ENCODE data around the gene FGFRL1.
"Not testable (repeated sequence)": the region's sequence is repeated elsewhere in the genome, so short reads cannot be mapped to it uniquely, and the experiment has no call there.

FGFRL1 gene

GRCh38 chr4:1041936-1042330 lies 30.5 kb downstream of the FGFRL1 start:
- DNase-seq, result no peak

DNA sequence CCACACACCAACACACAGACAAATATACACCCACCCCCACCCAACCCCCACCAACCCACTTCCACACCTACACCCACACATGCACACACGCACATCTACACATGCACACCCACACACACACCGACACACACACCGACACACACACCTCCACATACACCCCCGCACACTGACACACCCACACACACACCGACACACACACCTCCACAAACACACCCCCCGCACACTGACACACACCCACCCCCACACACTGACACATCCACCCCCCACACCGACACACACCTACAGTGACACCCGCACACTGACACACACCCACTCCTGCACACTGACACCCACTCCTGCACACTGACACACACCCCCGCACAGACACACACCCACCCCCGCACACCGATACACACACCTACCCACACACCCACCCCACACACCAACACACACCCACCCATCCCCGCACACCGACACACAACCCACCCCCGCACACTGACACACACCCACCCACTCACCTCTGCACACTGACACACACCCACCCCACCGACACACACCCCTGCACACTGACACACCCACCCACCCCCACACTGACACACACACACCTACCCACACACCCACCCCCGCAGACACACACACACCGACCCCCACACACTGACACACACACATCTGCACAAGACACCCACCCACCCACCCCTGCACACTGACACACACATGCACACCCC lies 31.1 kb downstream of the FGFRL1 start:
- DNase-seq, result no peak

- no peak for DNase-seq
Measured at GRCh38 chr4:1043162-1043561, 31.7 kb downstream of the FGFRL1 start.

DNA sequence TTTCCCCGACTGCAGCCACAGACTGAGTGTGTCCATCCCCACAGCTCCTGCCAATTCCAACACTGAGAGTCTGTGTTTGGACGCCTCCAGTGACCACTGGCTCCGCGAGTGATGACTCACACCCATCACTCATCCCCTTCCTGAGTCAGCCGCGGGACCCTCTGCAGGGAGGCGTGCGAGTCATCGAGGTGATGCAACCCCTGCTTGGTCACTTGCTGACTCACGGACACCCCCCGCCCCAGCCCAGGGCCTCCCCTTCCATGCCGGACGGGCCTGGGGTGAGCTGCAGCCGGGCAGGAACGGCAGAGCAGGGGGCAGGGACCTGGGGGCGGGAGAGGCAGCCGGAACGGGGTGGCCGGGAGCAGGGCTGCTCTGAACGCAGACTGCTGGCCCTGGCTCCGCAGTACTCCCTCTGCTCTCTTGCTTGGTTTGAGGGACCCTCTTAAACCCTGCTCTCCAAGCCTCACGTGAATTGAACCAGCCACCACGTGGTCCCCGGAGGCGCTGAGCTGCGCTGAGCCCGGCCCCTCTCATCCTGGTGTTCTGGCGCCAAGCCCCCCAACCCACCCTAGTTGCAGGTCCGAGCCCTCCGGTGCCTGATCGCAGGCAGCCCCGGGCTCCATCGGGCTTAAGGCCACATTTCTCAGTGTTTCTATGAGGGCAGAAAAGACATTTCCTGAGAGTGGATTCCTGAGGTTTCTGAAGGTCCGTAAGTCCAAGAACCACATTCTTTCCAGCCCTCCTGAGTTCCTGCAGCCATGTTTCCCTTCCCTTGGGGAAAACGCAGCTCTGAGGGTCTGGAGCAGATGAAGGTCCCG lies 32.4 kb downstream of the FGFRL1 start:
- peak; percentile 95 for DNase-seq

GRCh38 chr4:1044469-1045192 lies 33.2 kb downstream of the FGFRL1 start:
- no peak for DNase-seq

DNA sequence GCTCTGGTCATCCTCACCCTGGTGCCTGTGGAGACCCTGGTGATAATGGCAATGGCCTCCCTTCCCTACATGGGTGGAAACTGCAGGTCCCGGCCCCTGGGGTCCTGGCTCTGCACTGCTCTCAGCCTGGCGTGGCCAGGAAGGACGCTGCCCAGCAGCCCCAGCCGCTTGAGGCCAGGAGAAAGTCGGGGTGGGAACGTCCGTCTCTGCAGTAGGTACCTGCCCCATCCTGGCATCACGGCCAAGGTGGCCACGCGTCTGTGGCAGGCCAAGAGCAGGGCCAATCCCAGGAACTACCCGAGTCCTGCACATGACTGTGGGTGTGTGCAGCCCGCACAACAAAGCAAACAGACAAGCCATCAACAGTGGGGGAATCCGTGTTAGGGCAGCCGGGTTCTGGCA lies 33.8 kb downstream of the FGFRL1 start:
- DNase-seq, result no peak

GRCh38 chr4:1045595-1046201 lies 34.3 kb downstream of the FGFRL1 start:
- no peak for DNase-seq

GRCh38 chr4:1046581-1047011 lies 35.2 kb downstream of the FGFRL1 start:
- not testable (repeated sequence) for DNase-seq

- no peak for DNase-seq
Measured at GRCh38 chr4:1047106-1047975, 35.9 kb downstream of the FGFRL1 start.

DNA sequence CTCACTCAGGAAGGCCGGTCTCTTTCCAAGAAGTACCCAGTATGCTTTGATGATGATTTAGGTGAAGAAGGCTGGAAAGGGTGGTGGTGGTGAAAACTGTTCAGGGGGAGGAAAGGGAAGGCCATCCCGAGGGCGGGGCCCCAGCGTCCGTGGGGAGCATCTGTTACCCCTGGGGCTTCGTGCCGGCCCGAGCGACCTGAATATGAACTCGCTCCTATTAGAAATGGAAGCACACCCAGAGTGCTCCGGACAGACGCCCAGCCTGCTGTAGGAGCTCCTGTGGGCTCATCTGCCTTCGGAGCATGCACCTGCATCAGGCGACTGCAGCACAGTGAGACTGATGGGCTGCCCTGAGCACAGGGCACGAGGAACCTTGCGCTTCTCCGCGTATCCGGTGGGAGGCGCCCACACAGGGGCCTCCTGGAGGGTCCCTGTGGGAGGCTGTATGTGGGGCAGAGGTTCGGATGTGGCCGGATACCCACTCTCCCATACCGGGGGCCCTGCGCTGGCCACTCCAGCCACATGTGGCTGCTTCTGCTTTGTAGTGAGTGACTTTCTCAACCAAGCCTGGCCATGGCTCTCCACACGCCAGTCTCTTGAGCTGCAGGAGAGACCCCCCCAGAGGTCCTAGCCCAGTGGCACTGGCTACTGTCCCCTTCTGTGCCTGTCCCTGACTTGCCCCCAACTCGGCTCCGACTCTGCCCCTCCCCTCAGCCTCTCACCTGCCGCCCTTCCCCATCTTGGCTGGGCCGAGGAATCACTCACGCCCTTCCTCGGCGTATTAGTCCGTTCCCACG lies 36.7 kb downstream of the FGFRL1 start:
- DNase-seq, result no peak

DNA sequence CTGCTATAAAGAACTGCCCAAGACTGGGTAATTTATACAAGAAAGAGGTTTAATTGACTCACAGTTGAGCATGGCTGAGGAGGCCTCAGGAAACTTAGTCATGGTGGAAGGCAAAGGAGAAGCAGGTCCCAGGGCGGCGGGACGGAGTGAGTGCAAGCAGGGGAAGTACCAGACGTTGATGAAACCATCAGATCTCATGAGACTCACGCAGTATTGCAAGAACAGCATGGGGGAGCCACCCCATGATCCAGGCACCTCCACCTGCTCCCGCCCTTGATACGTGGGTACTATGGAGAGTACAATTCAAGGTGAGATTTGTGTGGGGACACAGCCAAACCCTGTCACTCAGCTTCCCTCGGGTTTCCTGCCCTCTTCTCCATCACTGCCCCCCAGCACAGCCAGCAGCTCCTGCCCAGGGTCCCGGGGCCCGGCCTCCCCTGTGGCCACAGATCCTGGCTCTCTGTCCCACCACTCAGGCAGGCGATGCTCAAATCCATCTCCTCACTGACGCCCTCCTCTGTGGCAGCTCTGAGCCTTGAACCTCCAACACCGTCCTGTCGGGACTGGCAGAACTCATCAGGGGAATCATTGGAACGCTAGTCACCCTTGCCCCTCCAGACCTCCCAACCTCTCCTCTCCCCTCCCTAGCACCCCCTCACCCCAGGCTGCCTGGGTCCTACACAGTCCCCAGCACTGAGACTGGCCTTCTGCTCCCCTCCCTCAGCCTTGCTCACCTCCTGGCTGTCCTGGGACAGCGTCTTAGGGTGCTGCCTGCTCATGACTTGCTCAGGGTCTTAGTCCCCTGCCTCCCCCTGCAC lies 37.6 kb downstream of the FGFRL1 start:
- DNase-seq, result no peak

DNA sequence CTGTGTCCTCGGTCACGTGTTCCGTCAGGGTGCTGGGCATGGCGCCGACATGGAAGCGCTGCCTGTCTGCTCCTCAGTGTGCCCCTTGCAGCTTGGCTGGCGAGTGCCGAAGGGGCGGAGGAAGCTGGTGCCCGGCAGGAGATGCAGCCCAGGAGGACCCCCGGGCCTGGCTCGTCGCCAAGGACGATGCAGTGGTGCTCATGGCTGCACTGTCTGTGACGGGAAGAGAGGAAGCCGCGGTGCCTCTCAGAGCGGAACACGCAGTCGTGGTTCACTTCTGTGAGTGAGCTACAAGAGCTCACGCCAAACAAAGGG lies 38.1 kb downstream of the FGFRL1 start:
- DNase-seq, result no peak

- no peak for DNase-seq
Measured at GRCh38 chr4:1050486-1051213, 39.2 kb downstream of the FGFRL1 start.

DNA sequence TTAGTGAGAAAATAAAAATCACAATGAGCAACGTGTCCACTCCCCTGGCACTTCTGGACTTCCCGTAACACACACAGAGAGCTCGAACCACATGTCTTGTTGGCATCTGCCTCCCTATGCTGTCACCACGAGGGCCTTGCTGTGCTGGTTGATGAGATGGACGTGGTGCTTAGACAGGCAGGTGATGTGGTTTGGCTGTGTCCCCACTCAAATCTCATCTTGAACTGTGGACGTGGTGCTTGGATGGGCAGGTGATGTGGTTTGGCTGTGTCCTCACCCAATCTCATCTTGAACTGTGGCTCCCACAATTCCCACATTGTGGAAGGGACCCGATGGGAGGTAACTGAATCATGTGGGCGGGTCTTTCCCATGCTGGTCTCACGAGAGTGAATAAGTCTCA lies 40.0 kb downstream of the FGFRL1 start:
- no peak for DNase-seq

DNA sequence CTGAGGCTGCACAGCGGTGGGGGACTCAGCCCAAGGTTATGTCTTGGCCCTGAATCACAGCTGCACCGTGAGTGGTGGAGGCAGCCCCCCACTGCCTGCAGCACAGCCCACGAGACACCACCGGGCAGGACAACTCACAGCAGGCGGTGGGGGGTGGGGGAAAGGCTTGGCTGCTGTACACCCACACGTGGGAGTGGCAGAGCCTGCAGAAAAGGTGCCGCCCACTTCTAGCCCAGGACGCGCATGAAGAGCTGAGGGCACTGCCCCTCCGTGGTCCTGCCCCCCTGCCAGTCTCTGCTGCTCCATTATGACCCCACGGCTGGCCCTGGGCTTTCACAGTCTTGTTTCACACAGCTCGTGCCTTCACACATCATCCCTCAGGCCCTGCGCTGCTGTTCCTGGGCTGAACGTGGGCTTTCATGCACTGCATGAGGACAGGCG lies 40.8 kb downstream of the FGFRL1 start:
- DNase-seq, result no peak

GRCh38 chr4:1053080-1053661 lies 41.7 kb downstream of the FGFRL1 start:
- DNase-seq, result peak; percentile 68

DNA sequence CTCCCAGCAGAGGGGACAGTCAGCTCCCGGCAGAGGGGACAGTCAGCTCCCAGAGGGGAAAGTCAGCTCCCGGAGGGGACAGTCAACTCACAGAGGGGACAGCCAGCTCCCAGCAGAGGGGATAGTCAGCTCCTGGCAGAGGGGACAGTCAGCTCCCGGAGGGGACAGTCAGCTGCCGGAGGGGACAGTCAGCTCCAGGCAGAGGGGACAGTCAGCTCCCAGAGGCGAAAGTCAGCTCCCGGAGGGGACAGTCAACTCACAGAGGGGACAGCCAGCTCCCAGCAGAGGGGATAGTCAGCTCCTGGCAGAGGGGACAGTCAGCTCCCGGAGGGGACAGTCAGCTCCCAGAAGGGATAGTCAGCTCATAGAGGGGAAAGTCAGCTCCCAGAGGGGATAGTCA lies 42.5 kb downstream of the FGFRL1 start:
- not testable (repeated sequence) for DNase-seq

- not testable (repeated sequence) for DNase-seq
Measured at GRCh38 chr4:1054696-1055242, 43.3 kb downstream of the FGFRL1 start.

- DNase-seq, result not testable (repeated sequence)
Measured at GRCh38 chr4:1055243-1055701, 43.8 kb downstream of the FGFRL1 start.

Data from amniotic stem cell (primary cell).